Measurements from ENCODE around the gene UTP14C.
"Not testable (repeated sequence)": the region's sequence is repeated elsewhere in the genome, so short reads cannot be mapped to it uniquely, and the experiment has no call there.

Gene UTP14C

GRCh38 chr13:52024481-52024880 is at the start of gene UTP14C:
Gene UTP14C, plus strand, starts transcription at chr13:52024691. Its CDS starts 4,114 bp downstream, at chr13:52028805.
- DNase-seq (ENCODE audit: low read depth), result no peak

- no peak for DNase-seq (ENCODE audit: low read depth)
These were observed 48.1 kb upstream of the UTP14C start for GRCh38 chr13:51976423-51976822.

- no peak for DNase-seq (ENCODE audit: low read depth)
These were observed 47.6 kb upstream of the UTP14C start for GRCh38 chr13:51976890-51977289.

- no peak for DNase-seq (ENCODE audit: low read depth)
These were observed 46.9 kb upstream of the UTP14C start for GRCh38 chr13:51977625-51978024.

- DNase-seq (ENCODE audit: low read depth), result no peak
These were observed 45.5 kb upstream of the UTP14C start for GRCh38 chr13:51978796-51979556.

GRCh38 chr13:51980908-51981307 is 43.6 kb upstream of the UTP14C start:
- DNase-seq (ENCODE audit: low read depth), result no peak

- DNase-seq (ENCODE audit: low read depth), result no peak
These were observed 43.1 kb upstream of the UTP14C start for GRCh38 chr13:51981355-51981754.

- not testable (repeated sequence) for DNase-seq (ENCODE audit: low read depth)
These were observed 41.2 kb upstream of the UTP14C start for GRCh38 chr13:51983292-51983691.

- not testable (repeated sequence) for DNase-seq (ENCODE audit: low read depth)
These were observed 39.6 kb upstream of the UTP14C start for GRCh38 chr13:51984904-51985303.

GRCh38 chr13:51988988-51989618 is 35.4 kb upstream of the UTP14C start:
- DNase-seq (ENCODE audit: low read depth), result no peak

- DNase-seq (ENCODE audit: low read depth), result no peak
These were observed 30.8 kb upstream of the UTP14C start for GRCh38 chr13:51993713-51994112.

GRCh38 chr13:51995677-51996551 is 28.6 kb upstream of the UTP14C start:
- no peak for DNase-seq (ENCODE audit: low read depth)

GRCh38 chr13:51996641-51997040 is 27.9 kb upstream of the UTP14C start:
- no peak for DNase-seq (ENCODE audit: low read depth)

GRCh38 chr13:51997186-51997585 is 27.3 kb upstream of the UTP14C start:
- no peak for DNase-seq (ENCODE audit: low read depth)

- DNase-seq (ENCODE audit: low read depth), result no peak
These were observed 26.7 kb upstream of the UTP14C start for GRCh38 chr13:51997641-51998330.

- DNase-seq (ENCODE audit: low read depth), result no peak
These were observed 25.6 kb upstream of the UTP14C start for GRCh38 chr13:51998723-51999509.

GRCh38 chr13:51999510-51999911 is 25.0 kb upstream of the UTP14C start:
- DNase-seq (ENCODE audit: low read depth), result no peak

GRCh38 chr13:51999921-52000320 is 24.6 kb upstream of the UTP14C start:
- DNase-seq (ENCODE audit: low read depth), result no peak

GRCh38 chr13:52001120-52001731 is 23.3 kb upstream of the UTP14C start:
- no peak for DNase-seq (ENCODE audit: low read depth)

- no peak for DNase-seq (ENCODE audit: low read depth)
These were observed 22.1 kb upstream of the UTP14C start for GRCh38 chr13:52002361-52002760.

GRCh38 chr13:52003541-52003940 is 20.9 kb upstream of the UTP14C start:
- DNase-seq (ENCODE audit: low read depth), result no peak
